GM13976 (cell line): Measurements from ENCODE around the gene SULT1E1.

ENCODE experiments used
- DNase-seq: peaks from one replicate; pipeline ENCODE4 v3.0.0; 2012; ENCODE audit warnings: low spot score
- CTCF ChIP-seq: IDR thresholded peaks from 2 replicates; pipeline ENCODE4 v1.5.1; 2012; ENCODE audit warnings: borderline replicate concordance, mild to moderate bottlenecking; ENCODE audit not compliant: insufficient read depth; ENCODE audit errors: extremely low read depth, missing control alignments, control extremely low read depth
- in situ Hi-C: fragments of 300-500 bp; cut with MboI; formaldehyde crosslinking; loops from one replicate; pipeline ENCODE4 v1.12.0; 2022; ENCODE audit warnings: low sequenced_read_pairs, mixed read lengths, inconsistent platforms; ENCODE audit not compliant: unreplicated experiment

SULT1E1 gene

GRCh38 chr4:69849969-69850368, 10.0 kb downstream of the SULT1E1 start:
- no peak for TF ChIP-seq CTCF
- DNase-seq: no peak
- in situ Hi-C loops: no loop called here

GRCh38 chr4:69849297-69849696, 10.6 kb downstream of the SULT1E1 start:
- DNase-seq: no peak
- in situ Hi-C loops: no loop called here

GRCh38 chr4:69848028-69848427, 11.9 kb downstream of the SULT1E1 start:
- TF ChIP-seq CTCF: no peak
- no peak for DNase-seq
- in situ Hi-C loops: no loop called here

More at GRCh38 chr4:69849297-69849696, 10.6 kb downstream of the SULT1E1 start:
- no peak for TF ChIP-seq CTCF

GRCh38 chr4:69843932-69844331, 16.0 kb downstream of the SULT1E1 start:
- in situ Hi-C loops: no loop called here
- TF ChIP-seq CTCF: no peak
- DNase-seq: no peak

GRCh38 chr4:69843301-69843700, 16.6 kb downstream of the SULT1E1 start:
- in situ Hi-C loops: no loop called here
- no peak for TF ChIP-seq CTCF

GRCh38 chr4:69838977-69839376, 21.0 kb downstream of the SULT1E1 start:
- TF ChIP-seq CTCF: no peak
- DNase-seq: no peak
- in situ Hi-C loops: no loop called here

More at GRCh38 chr4:69843301-69843700, 16.6 kb downstream of the SULT1E1 start:
- no peak for DNase-seq

- no peak for DNase-seq
- in situ Hi-C loops: no loop called here
- no peak for TF ChIP-seq CTCF
Observed at GRCh38 chr4:69836287-69836686, 23.7 kb downstream of the SULT1E1 start.
